ENCODE results near the gene ORC3.

The ORC3 gene

DNA sequence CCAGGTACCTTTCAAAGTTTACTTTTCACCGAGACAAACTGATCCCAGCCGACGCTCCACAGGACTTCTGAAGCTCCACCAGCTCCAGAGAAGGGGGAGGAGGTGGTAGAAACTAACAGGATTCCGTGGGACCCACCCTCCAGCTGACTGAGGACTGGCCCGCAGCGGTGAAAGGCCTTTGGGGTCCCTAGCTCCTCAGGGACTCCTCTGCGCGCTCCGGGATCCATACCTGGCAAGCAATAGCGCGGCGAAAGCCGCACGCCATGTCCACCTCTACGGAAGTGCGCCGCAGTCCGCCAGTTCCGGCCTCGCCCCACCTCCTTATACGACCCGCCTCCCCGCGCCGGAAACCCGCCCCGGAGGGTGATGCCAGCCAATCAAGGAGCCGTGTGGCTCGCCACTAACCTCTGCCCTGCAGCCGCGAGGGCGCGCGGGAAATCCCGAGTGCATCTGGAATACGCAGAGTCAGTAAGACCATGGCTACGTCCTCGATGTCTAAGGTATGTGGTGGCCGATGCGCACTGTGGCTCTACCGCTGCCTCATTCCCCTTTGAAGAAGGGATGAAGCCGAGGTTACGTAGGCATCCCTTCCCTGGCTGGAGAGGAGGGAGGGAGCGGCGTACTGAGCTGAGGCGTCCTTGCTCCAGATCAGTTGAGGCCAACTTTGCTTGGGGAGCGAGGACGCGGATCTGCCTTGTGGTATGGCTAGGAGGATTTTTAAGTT, at the start of gene ORC3, which contains the start of gene RARS2:
Gene ORC3, plus strand, starts transcription at position 443 of the 724 bp plus-strand sequence. Its CDS starts 34 bp downstream, at position 477.
Gene RARS2, minus strand, starts transcription at position 295 of the 724 bp plus-strand sequence. Its CDS starts 30 bp downstream, at position 265.
- TF ChIP-seq, protein P1, sequence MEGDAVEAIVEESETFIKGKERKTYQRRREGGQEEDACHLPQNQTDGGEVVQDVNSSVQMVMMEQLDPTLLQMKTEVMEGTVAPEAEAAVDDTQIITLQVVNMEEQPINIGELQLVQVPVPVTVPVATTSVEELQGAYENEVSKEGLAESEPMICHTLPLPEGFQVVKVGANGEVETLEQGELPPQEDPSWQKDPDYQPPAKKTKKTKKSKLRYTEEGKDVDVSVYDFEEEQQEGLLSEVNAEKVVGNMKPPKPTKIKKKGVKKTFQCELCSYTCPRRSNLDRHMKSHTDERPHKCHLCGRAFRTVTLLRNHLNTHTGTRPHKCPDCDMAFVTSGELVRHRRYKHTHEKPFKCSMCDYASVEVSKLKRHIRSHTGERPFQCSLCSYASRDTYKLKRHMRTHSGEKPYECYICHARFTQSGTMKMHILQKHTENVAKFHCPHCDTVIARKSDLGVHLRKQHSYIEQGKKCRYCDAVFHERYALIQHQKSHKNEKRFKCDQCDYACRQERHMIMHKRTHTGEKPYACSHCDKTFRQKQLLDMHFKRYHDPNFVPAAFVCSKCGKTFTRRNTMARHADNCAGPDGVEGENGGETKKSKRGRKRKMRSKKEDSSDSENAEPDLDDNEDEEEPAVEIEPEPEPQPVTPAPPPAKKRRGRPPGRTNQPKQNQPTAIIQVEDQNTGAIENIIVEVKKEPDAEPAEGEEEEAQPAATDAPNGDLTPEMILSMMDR (IDR thresholded peaks at IDR 0.05; ENCODE audit: poor library complexity, severe bottlenecking): no peak
- peaks cover 30% of the 10 kb centered on the region for H3K36me3 ChIP-seq (ENCODE audit: low read depth)

DNA sequence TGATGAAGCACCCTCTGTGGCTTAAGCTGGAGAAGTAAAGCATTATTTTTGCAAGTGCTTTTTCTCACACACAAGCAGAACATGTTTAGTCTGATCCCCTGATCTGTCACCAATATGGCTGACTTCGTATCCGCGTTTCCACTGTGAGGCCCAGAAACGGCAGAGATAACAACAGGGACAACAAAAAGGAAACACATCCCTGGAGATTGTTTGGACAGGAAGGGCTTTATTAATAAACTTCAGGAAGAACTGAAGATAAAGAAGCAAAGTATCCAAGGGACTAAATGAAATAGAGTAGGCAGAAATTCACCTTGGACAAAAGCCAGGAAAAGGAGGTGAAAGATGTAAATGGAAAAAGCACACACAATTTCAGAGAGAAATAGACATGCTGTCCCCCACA, 49.4 kb upstream of the ORC3 start:
- no peaks in the 10 kb centered on the region for H3K4me1 ChIP-seq (ENCODE audit: insufficient read depth, poor library complexity, severe bottlenecking)
- no peak for DNase-seq (ENCODE audit: low spot score)
- TF ChIP-seq, protein P1 (IDR thresholded peaks at IDR 0.05; ENCODE audit: poor library complexity, severe bottlenecking): no peak

More for the DNA sequence above, at the start of gene ORC3, which contains the start of gene RARS2:
- H3K9me3 ChIP-seq (ENCODE audit: severe bottlenecking): no peaks in the 10 kb centered on the region
- H3K27ac ChIP-seq (ENCODE audit: poor library complexity, severe bottlenecking): peak within 1 kb of the TSS; percentile 40
- peak within 1 kb of the TSS; percentile 58 for H3K4me3 ChIP-seq (ENCODE audit: severe bottlenecking)
- DNase-seq (ENCODE audit: low spot score): peak; percentile 96
- peak; percentile 99 for ATAC-seq (ENCODE audit: low read depth)
- no peaks in the 10 kb centered on the region for H3K27me3 ChIP-seq (ENCODE audit: insufficient read depth, poor library complexity, severe bottlenecking)
- H3K4me1 ChIP-seq (ENCODE audit: insufficient read depth, poor library complexity, severe bottlenecking): peaks cover 6% of the 10 kb centered on the region

DNA sequence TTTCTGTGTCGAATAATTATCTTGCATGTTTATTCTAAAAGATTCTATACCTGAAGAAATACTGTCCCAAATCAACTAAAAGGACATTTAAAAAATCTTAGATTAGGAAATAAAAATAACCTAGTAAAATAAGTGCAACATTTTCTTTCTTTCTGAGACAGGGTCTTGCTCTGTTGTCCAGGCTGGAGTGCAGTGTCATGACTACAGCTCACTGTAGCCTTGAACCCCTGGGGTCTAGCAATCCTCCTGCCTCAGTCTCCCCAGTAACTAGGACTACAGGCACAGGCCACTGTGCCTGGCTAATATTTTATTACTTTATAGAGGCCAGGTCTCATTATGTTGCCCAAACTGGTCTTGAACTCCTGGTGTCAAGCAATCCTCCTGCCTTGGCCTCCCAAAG, 48.9 kb upstream of the ORC3 start:
- H3K27ac ChIP-seq (ENCODE audit: poor library complexity, severe bottlenecking): no peak overlapping the region
- no peak for DNase-seq (ENCODE audit: low spot score)
- no peak for ATAC-seq (ENCODE audit: low read depth)
- TF ChIP-seq, protein P1 (IDR thresholded peaks at IDR 0.05; ENCODE audit: poor library complexity, severe bottlenecking): no peak
- no peaks in the 10 kb centered on the region for H3K9me3 ChIP-seq (ENCODE audit: severe bottlenecking)
- H3K4me3 ChIP-seq (ENCODE audit: severe bottlenecking): no peak overlapping the region
- no peaks in the 10 kb centered on the region for H3K4me1 ChIP-seq (ENCODE audit: insufficient read depth, poor library complexity, severe bottlenecking)
- no peaks in the 10 kb centered on the region for H3K27me3 ChIP-seq (ENCODE audit: insufficient read depth, poor library complexity, severe bottlenecking)
- H3K36me3 ChIP-seq (ENCODE audit: low read depth): peaks cover 52% of the 10 kb centered on the region

More for the DNA sequence above, 49.4 kb upstream of the ORC3 start:
- Histone ChIP-seq H3K4me3 (ENCODE audit: severe bottlenecking) (no peak overlapping the region), H3K27ac (ENCODE audit: poor library complexity, severe bottlenecking) (no peak overlapping the region), H3K27me3 (ENCODE audit: insufficient read depth, poor library complexity, severe bottlenecking) (no peaks in the 10 kb centered on the region), H3K36me3 (ENCODE audit: low read depth) (peaks cover 52% of the 10 kb centered on the region), H3K9me3 (ENCODE audit: severe bottlenecking) (no peaks in the 10 kb centered on the region)
- no peak for ATAC-seq (ENCODE audit: low read depth)

DNA sequence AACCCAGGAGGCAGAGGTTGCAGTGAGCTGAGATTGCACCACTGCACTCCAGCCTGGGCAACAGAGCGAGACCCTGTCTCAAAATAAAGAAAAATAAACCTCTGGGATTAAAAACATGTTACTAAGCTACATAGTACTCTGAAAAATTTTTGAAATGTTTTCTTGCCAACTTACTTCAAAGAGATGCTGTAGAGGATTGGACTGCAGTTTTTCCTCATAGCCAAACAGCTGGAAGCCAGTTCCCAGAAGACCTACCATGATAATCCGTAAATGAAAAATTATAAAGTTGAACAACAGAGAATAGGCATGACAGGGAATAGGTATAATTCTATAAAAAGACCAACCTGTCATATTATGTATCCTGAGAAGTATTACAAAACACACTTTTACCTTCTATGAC, 48.2 kb upstream of the ORC3 start:
- Histone ChIP-seq H3K36me3 (ENCODE audit: low read depth) (peaks cover 51% of the 10 kb centered on the region), H3K27me3 (ENCODE audit: insufficient read depth, poor library complexity, severe bottlenecking) (no peaks in the 10 kb centered on the region), H3K27ac (ENCODE audit: poor library complexity, severe bottlenecking) (no peak overlapping the region), H3K4me3 (ENCODE audit: severe bottlenecking) (no peak overlapping the region), H3K4me1 (ENCODE audit: insufficient read depth, poor library complexity, severe bottlenecking) (no peaks in the 10 kb centered on the region), H3K9me3 (ENCODE audit: severe bottlenecking) (no peaks in the 10 kb centered on the region)
- no peak for ATAC-seq (ENCODE audit: low read depth)
- no peak for DNase-seq (ENCODE audit: low spot score)
- TF ChIP-seq, protein P1 (IDR thresholded peaks at IDR 0.05; ENCODE audit: poor library complexity, severe bottlenecking): no peak
